Right atrium auricular region (tissue), 2 donors: Measurements from ENCODE around the gene KATNBL1. TPM values are rescaled to one million over a fixed set of nuclear protein-coding genes. Genes with fewer than 3 reads are reported as not detected.

Experiments
- DNase-seq: peaks from one replicate; pipeline ENCODE4 v3.0.0-alpha.2; 2019; ENCODE audit warnings: low spot score
- H3K27ac ChIP-seq, 2 donors: fragments of 200-600 bp; sonication (generic); 1 replicate in 1 of 2; 2 replicates in 1 of 2; pipeline ENCODE4 v1.5.1; 2016 to 2019
- H3K27me3 ChIP-seq, 2 donors: fragments of 200-600 bp; sonication (generic); one replicate each; pipeline versions ENCODE4 v1.5.1 to v1.6.0; 2017 to 2019
- H3K36me3 ChIP-seq: fragments of 200-600 bp; sonication (generic); one replicate; pipeline ENCODE4 v1.5.1; 2016
- H3K4me1 ChIP-seq, 2 donors: fragments of 200-600 bp; sonication (generic); one replicate each; pipeline versions ENCODE4 v1.5.1 to v1.6.0; 2017 to 2019
- H3K4me3 ChIP-seq, 2 donors: fragments of 200-600 bp; sonication (generic); 1 replicate in 1 of 2; 2 replicates in 1 of 2; pipeline ENCODE4 v1.5.1; 2017 to 2019; ENCODE audit warnings: mild to moderate bottlenecking in 1 of 2, moderate library complexity in 1 of 2
- H3K9me3 ChIP-seq, 2 donors: fragments of 200-600 bp; sonication (generic); one replicate each; pipeline ENCODE4 v1.5.1; 2019
- CTCF ChIP-seq, 2 donors: fragments of 200-600 bp; sonication (generic); IDR thresholded peaks; one replicate each; pipeline ENCODE4 v1.5.1; 2019; ENCODE audit warnings: antibody characterized with exemption in 2 of 2
- total RNA-seq, 2 donors: library from RNA; depleted of rRNA; stranded (reverse); fragments of >200 nt; gene quantifications; one replicate each; pipeline ENCODE4 v1.1.0, GENCODE V29; 2016

KATNBL1 gene
- total RNA-seq, 2 donors from 2014 or later = 17.7 to 17.8 TPM

GRCh38 chr15:34246276-34246976 is 36.5 kb upstream of the KATNBL1 start:
- no peak for DNase-seq
- TF ChIP-seq CTCF (IDR thresholded peaks at IDR 0.05) = no peak
- Histone ChIP-seq H3K4me1 (no peaks in the 10 kb centered on the region), H3K4me3 (no peak overlapping the region), H3K27me3 (no peaks in the 10 kb centered on the region), H3K9me3 (no peaks in the 10 kb centered on the region), H3K27ac (no peak overlapping the region), H3K36me3 (peaks cover 52% of the 10 kb centered on the region)

- Histone ChIP-seq H3K27ac (no peak overlapping the region), H3K9me3 (no peaks in the 10 kb centered on the region), H3K36me3 (peaks cover 51% of the 10 kb centered on the region), H3K27me3 (no peaks in the 10 kb centered on the region), H3K4me1 (no peaks in the 10 kb centered on the region), H3K4me3 (no peak overlapping the region)
- no peak for DNase-seq
- TF ChIP-seq CTCF (IDR thresholded peaks at IDR 0.05) = no peak
Measured at GRCh38 chr15:34243226-34243625, 33.3 kb upstream of the KATNBL1 start.

- DNase-seq = no peak
- H3K9me3 ChIP-seq = no peaks in the 10 kb centered on the region
- no peak overlapping the region for H3K27ac ChIP-seq
- no peaks in the 10 kb centered on the region for H3K27me3 ChIP-seq
- H3K4me3 ChIP-seq = no peak overlapping the region
- H3K36me3 ChIP-seq = peaks cover 59% of the 10 kb centered on the region
- TF ChIP-seq CTCF (IDR thresholded peaks at IDR 0.05) = no peak
- H3K4me1 ChIP-seq = no peaks in the 10 kb centered on the region
Measured at GRCh38 chr15:34242331-34242710, 32.4 kb upstream of the KATNBL1 start.

GRCh38 chr15:34241376-34242330 is 31.8 kb upstream of the KATNBL1 start:
- DNase-seq = no peak
- Histone ChIP-seq H3K4me1 (no peaks in the 10 kb centered on the region), H3K36me3 (peaks cover 66% of the 10 kb centered on the region), H3K27ac (no peak overlapping the region), H3K27me3 (no peaks in the 10 kb centered on the region), H3K9me3 (no peaks in the 10 kb centered on the region), H3K4me3 (no peak overlapping the region)
- peak; percentile 73 to 79 for TF ChIP-seq CTCF (IDR thresholded peaks at IDR 0.05)

- no peak for TF ChIP-seq CTCF (IDR thresholded peaks at IDR 0.05)
- no peak overlapping the region for H3K27ac ChIP-seq
- H3K4me1 ChIP-seq = no peaks in the 10 kb centered on the region
- no peak overlapping the region for H3K4me3 ChIP-seq
- no peak for DNase-seq
- peaks cover 75% of the 10 kb centered on the region for H3K36me3 ChIP-seq
- H3K9me3 ChIP-seq = no peaks in the 10 kb centered on the region
- no peaks in the 10 kb centered on the region for H3K27me3 ChIP-seq
Measured at GRCh38 chr15:34240537-34240936, 30.6 kb upstream of the KATNBL1 start.
